ENCODE data around the gene NT5DC3. TPM values are rescaled to one million over a fixed set of nuclear protein-coding genes. Genes with fewer than 3 reads are reported as not detected.

The NT5DC3 gene
- total RNA-seq, 1 donor from 2014 or later, result 3.1 TPM

DNA sequence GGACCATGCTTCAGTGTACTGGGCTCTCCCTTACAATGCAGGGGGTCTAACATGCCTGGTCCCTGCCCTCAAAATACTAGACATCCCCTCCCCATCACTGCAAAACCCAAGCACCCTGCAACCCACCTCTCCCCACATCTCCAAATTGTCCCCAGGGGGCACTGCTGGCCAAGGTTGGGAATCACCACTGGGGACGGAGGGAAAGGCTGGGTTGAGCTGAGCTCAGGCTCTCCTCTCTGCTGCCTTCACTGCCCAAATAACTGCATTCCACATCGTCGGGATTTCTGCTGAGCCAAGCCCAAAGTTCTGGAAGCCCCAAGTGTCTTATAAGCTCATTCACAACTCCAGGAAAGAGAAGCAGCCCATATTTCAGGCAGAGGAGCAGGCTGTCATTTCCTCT is 69.6 kb downstream of the NT5DC3 start:
- H3K4me3 ChIP-seq, result no peak overlapping the region
- DNase-seq, result no peak
- H3K4me1 ChIP-seq, result peaks cover 9% of the 10 kb centered on the region
- peak; percentile 46 for TF ChIP-seq CTCF (IDR thresholded peaks at IDR 0.05; ENCODE audit: borderline replicate concordance)
- H3K27ac ChIP-seq (replicated peaks), result no peak overlapping the region
- intact Hi-C loops (cut with micrococcal nuclease), result no loop called here
- H3K9me3 ChIP-seq (replicated peaks), result no peaks in the 10 kb centered on the region
- no peaks in the 10 kb centered on the region for H3K36me3 ChIP-seq
- no peaks in the 10 kb centered on the region for H3K27me3 ChIP-seq (ENCODE audit: low read depth)

GRCh38 chr12:103769240-103769945 is 71.6 kb downstream of the NT5DC3 start:
- no peaks in the 10 kb centered on the region for H3K9me3 ChIP-seq (replicated peaks)
- H3K27me3 ChIP-seq (ENCODE audit: low read depth), result no peaks in the 10 kb centered on the region
- no peak for DNase-seq
- no peak overlapping the region for H3K4me3 ChIP-seq
- H3K27ac ChIP-seq (replicated peaks), result no peak overlapping the region
- peaks cover 9% of the 10 kb centered on the region for H3K4me1 ChIP-seq
- intact Hi-C loops (cut with micrococcal nuclease), result no loop called here
- no peak for TF ChIP-seq CTCF (IDR thresholded peaks at IDR 0.05; ENCODE audit: borderline replicate concordance)
- no peaks in the 10 kb centered on the region for H3K36me3 ChIP-seq

DNA sequence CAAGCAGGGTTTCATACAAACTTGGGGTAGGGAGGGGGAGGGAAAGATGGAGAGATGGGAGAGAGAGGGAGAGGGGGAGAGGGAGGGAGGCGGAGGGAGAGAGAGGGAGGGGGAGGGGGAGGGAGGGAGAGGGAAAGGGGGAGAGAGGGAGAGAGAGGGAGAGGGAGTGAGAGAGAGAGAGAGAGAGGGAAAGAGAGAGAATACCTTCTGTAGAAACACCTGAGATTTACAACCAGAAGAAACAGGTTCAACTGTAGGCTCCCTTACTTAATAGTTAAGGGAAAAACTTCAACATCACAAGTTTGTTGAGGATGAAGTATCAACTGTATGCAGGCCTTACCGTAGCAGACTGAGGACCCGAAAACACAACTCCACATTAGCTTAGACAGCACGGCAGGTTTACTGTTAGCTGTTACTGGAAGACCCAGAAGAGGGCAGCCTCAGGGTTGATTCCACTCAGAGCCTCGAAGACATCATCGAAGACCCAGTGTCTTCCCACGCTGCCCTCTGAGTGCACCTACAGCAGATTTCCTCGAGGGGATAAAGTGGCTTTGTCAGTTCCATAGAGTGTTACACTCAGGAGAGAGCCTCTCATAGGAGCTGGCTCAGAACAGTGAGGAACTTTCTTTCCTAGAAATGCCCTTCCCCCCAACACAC is 72.4 kb downstream of the NT5DC3 start:
- TF ChIP-seq CTCF (IDR thresholded peaks at IDR 0.05; ENCODE audit: borderline replicate concordance), result no peak
- H3K4me1 ChIP-seq, result peaks cover 9% of the 10 kb centered on the region
- H3K9me3 ChIP-seq (replicated peaks), result no peaks in the 10 kb centered on the region
- intact Hi-C loops (cut with micrococcal nuclease), result no loop called here
- H3K36me3 ChIP-seq, result no peaks in the 10 kb centered on the region
- no peaks in the 10 kb centered on the region for H3K27me3 ChIP-seq (ENCODE audit: low read depth)
- H3K27ac ChIP-seq (replicated peaks), result no peak overlapping the region
- H3K4me3 ChIP-seq, result no peak overlapping the region
- DNase-seq, result no peak

DNA sequence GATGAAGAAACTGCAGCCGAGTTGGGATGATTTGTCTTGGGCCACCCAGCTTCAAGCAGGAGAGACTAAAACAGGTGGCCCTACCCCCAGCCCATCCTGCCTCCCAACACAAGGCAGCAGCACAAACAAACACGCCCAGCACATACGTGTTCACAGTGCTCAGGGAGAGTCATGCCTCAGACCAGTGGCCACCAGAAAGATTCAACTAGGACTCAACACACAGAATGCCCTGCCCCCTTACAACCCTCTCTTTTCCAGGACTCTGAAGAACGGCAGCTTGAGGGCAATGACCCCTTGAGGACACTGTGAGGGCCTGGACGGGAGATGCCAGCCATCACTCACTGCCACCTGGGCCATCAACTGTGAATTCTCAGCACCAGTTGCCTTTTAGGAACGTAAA is 75.0 kb downstream of the NT5DC3 start:
- H3K27ac ChIP-seq (replicated peaks), result no peak overlapping the region
- no peak for DNase-seq
- no peak overlapping the region for H3K4me3 ChIP-seq
- no peaks in the 10 kb centered on the region for H3K36me3 ChIP-seq
- no peaks in the 10 kb centered on the region for H3K9me3 ChIP-seq (replicated peaks)
- intact Hi-C loops (cut with micrococcal nuclease), result no loop called here
- H3K27me3 ChIP-seq (ENCODE audit: low read depth), result no peaks in the 10 kb centered on the region
- no peak for TF ChIP-seq CTCF (IDR thresholded peaks at IDR 0.05; ENCODE audit: borderline replicate concordance)
- H3K4me1 ChIP-seq, result no peaks in the 10 kb centered on the region

DNA sequence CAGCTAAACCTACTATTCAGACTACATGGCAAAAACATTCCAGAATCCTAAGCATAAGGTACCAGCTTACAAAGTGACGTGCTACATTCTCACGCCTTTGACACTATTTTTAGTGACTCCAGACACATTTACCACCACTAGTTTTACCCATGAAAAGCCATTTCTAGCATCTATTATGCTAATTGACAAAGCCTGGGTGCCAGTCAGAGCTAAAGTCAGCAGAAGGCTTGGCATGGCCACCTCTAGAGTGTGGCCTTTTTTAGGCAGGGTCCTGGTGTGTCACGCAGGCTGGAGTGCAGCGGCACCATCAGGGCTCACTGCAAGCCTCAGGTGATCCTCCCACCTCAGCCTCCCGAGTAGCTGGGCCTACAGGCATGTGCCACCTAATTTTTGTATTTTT is 75.7 kb downstream of the NT5DC3 start:
- H3K4me3 ChIP-seq, result no peak overlapping the region
- no peak overlapping the region for H3K27ac ChIP-seq (replicated peaks)

More for the DNA sequence above, 75.7 kb downstream of the NT5DC3 start:
- Histone ChIP-seq H3K36me3 (no peaks in the 10 kb centered on the region), H3K9me3 (replicated peaks) (no peaks in the 10 kb centered on the region), H3K27me3 (ENCODE audit: low read depth) (no peaks in the 10 kb centered on the region), H3K4me1 (no peaks in the 10 kb centered on the region)
- TF ChIP-seq CTCF (IDR thresholded peaks at IDR 0.05; ENCODE audit: borderline replicate concordance), result no peak
- intact Hi-C loops (cut with micrococcal nuclease), result no loop called here
- DNase-seq, result no peak
